Glutamatergic neuron (in vitro differentiated cells): ENCODE measurements around the gene STARD8. TPM values are rescaled to one million over a fixed set of nuclear protein-coding genes. Genes with fewer than 3 reads are reported as not detected.

Experiments
- DNase-seq: peaks from one replicate; pipeline ENCODE4 v3.0.0; 2022
- H3K27ac Mint-ChIP-seq: one replicate; pipeline ENCODE4 v1.8.0; 2020; ENCODE audit warnings: mild to moderate bottlenecking, mixed read lengths, inconsistent platforms; ENCODE audit not compliant: unreplicated experiment
- H3K27me3 Mint-ChIP-seq: one replicate; pipeline ENCODE4 v1.8.0; 2020; ENCODE audit warnings: mild to moderate bottlenecking, moderate library complexity, mixed read lengths, inconsistent platforms; ENCODE audit not compliant: unreplicated experiment
- H3K36me3 Mint-ChIP-seq: one replicate; pipeline ENCODE4 v1.8.0; 2020; ENCODE audit warnings: mild to moderate bottlenecking, mixed read lengths, inconsistent platforms; ENCODE audit not compliant: unreplicated experiment
- H3K4me1 Mint-ChIP-seq: one replicate; pipeline ENCODE4 v1.8.0; 2020; ENCODE audit warnings: mild to moderate bottlenecking, low read depth, mixed read lengths, inconsistent platforms; ENCODE audit not compliant: unreplicated experiment
- H3K4me3 Mint-ChIP-seq: one replicate; pipeline ENCODE4 v1.8.0; 2020; ENCODE audit warnings: mild to moderate bottlenecking, mixed read lengths, inconsistent platforms; ENCODE audit not compliant: unreplicated experiment
- H3K9me3 Mint-ChIP-seq: one replicate; pipeline ENCODE4 v1.8.0; 2020; ENCODE audit warnings: mild to moderate bottlenecking, moderate library complexity, mixed read lengths, inconsistent platforms; ENCODE audit not compliant: unreplicated experiment
- CTCF ChIP-seq: fragments of 200-600 bp; sonication (generic); IDR thresholded peaks from one replicate; pipeline ENCODE4 v1.5.0; 2021; ENCODE audit not compliant: partially characterized antibody, unreplicated experiment
- total RNA-seq: library from RNA; stranded (reverse); fragmentation: NEBNext Ultra II Directional; extraction: Animal tissue kit (Norgen Biotek cat#: 25700); gene quantifications from one replicate; pipeline ENCODE4 v1.2.1, GENCODE V29; 2021; ENCODE audit not compliant: unreplicated experiment

STARD8 gene
- total RNA-seq, 1 donor from 2014 or later = 1.1 TPM

- Mint-ChIP-seq H3K4me3 (no peak overlapping the region), H3K4me1 (peaks cover 2% of the 10 kb centered on the region), H3K27me3 (peaks cover 2% of the 10 kb centered on the region), H3K9me3 (no peaks in the 10 kb centered on the region), H3K36me3 (no peaks in the 10 kb centered on the region), H3K27ac (no peak overlapping the region)
- TF ChIP-seq CTCF = no peak
- DNase-seq = no peak
These were observed 12.7 kb upstream of the STARD8 start for GRCh38 chrX:68634649-68635227.

GRCh38 chrX:68640661-68641060, 6.8 kb upstream of the STARD8 start:
- Mint-ChIP-seq H3K4me3 (no peak overlapping the region), H3K27me3 (peaks cover 2% of the 10 kb centered on the region), H3K9me3 (no peaks in the 10 kb centered on the region), H3K4me1 (no peaks in the 10 kb centered on the region), H3K27ac (no peak overlapping the region), H3K36me3 (no peaks in the 10 kb centered on the region)
- no peak for DNase-seq
- TF ChIP-seq CTCF = no peak

GRCh38 chrX:68644861-68645260, 2.6 kb upstream of the STARD8 start:
- Mint-ChIP-seq H3K9me3 (no peaks in the 10 kb centered on the region), H3K4me1 (peaks cover 4% of the 10 kb centered on the region)
- TF ChIP-seq CTCF = no peak

GRCh38 chrX:68646421-68646820, 1.0 kb upstream of the STARD8 start:
- no peak overlapping the region for H3K27ac Mint-ChIP-seq
- H3K9me3 Mint-ChIP-seq = no peaks in the 10 kb centered on the region
- H3K27me3 Mint-ChIP-seq = peaks cover 5% of the 10 kb centered on the region
- H3K36me3 Mint-ChIP-seq = no peaks in the 10 kb centered on the region
- TF ChIP-seq CTCF = no peak
- no peak overlapping the region for H3K4me3 Mint-ChIP-seq
- peaks cover 4% of the 10 kb centered on the region for H3K4me1 Mint-ChIP-seq
- DNase-seq = no peak

More at GRCh38 chrX:68644861-68645260, 2.6 kb upstream of the STARD8 start:
- no peak overlapping the region for H3K27ac Mint-ChIP-seq
- H3K27me3 Mint-ChIP-seq = peaks cover 5% of the 10 kb centered on the region
- H3K4me3 Mint-ChIP-seq = no peak overlapping the region
- no peak for DNase-seq
- H3K36me3 Mint-ChIP-seq = no peaks in the 10 kb centered on the region

- peaks cover 4% of the 10 kb centered on the region for H3K4me1 Mint-ChIP-seq
- no peak overlapping the region for H3K27ac Mint-ChIP-seq
- no peaks in the 10 kb centered on the region for H3K36me3 Mint-ChIP-seq
- H3K4me3 Mint-ChIP-seq = peak overlapping the region; percentile 42
- DNase-seq = no peak
- no peak for TF ChIP-seq CTCF
- no peaks in the 10 kb centered on the region for H3K9me3 Mint-ChIP-seq
- H3K27me3 Mint-ChIP-seq = peaks cover 8% of the 10 kb centered on the region
These were observed 1.5 kb downstream of the STARD8 start for GRCh38 chrX:68648960-68649359.
